ENCODE results near the gene GTF2H2C. TPM values are rescaled to one million over a fixed set of nuclear protein-coding genes. Genes with fewer than 3 reads are reported as not detected.
"Not testable (repeated sequence)": the region's sequence is repeated elsewhere in the genome, so short reads cannot be mapped to it uniquely, and the experiment has no call there.

Gene GTF2H2C
- total RNA-seq, 1 experiment from 2014 or later = 61.0 TPM

GRCh38 chr5:69531406-69531801 is 28.6 kb upstream of the GTF2H2C start:
- no peaks in the 10 kb centered on the region for H4K20me1 ChIP-seq (ENCODE audit: control insufficient read depth, insufficient read depth, insufficient read length)
- no peak overlapping the region for H4K5ac ChIP-seq (ENCODE audit: insufficient read length, low read depth, low read length)
- H3K14ac ChIP-seq (ENCODE audit: insufficient read depth, low read length) = no peak overlapping the region
- no peak overlapping the region for H3T11ph ChIP-seq (ENCODE audit: low read length)
- peaks cover 3% of the 10 kb centered on the region; the same call in 1 of the 2 replicates for H3K4me1 ChIP-seq (ENCODE audit: insufficient read depth, low read length)
- no peak overlapping the region for H2AK5ac ChIP-seq (ENCODE audit: insufficient read length, low read length)
- H4K8ac ChIP-seq (replicated peaks; ENCODE audit: insufficient read length, low read depth, low read length) = no peak overlapping the region
- no peak for DNase-seq
- H2BK5ac ChIP-seq (ENCODE audit: insufficient read length, low read length) = no peak overlapping the region
- H3K27me3 Mint-ChIP-seq (ENCODE audit: low read depth) = no peaks in the 10 kb centered on the region
- H3K27me3 ChIP-seq (ENCODE audit: insufficient read depth, low read length) = no peaks in the 10 kb centered on the region
- H3K79me1 ChIP-seq (ENCODE audit: insufficient read depth, low read depth, low read length, poor library complexity, severe bottlenecking) = no peaks in the 10 kb centered on the region
- H3K79me2 ChIP-seq (ENCODE audit: insufficient read depth, low read length) = no peaks in the 10 kb centered on the region
- no peak overlapping the region for H2AFZ ChIP-seq (ENCODE audit: low read length)
- no peaks in the 10 kb centered on the region for H3K9me3 ChIP-seq (ENCODE audit: control insufficient read depth, low read depth, low read length)
- H3K27ac ChIP-seq (ENCODE audit: insufficient read length, low read depth, low read length) = no peak overlapping the region
- H3K56ac ChIP-seq (ENCODE audit: insufficient read length, low read depth, low read length) = no peak overlapping the region
- no peak overlapping the region for H3K4me3 Mint-ChIP-seq
- H3K23me2 ChIP-seq (ENCODE audit: insufficient read length, low read depth, low read length, poor library complexity, severe bottlenecking) = no peaks in the 10 kb centered on the region
- peak overlapping the region; percentile 21 to 51 (median 22); a peak in 4 of 7 replicates for H3K27ac Mint-ChIP-seq
- no peak overlapping the region for H2BK12ac ChIP-seq (ENCODE audit: insufficient read length, low read depth, low read length)
- peaks cover 29 to 30% of the 10 kb centered on the region in 2 experiments for H3K4me1 Mint-ChIP-seq
- H2BK20ac ChIP-seq (ENCODE audit: low read depth, low read length, poor library complexity, severe bottlenecking) = no peak overlapping the region
- whole genome bisulfite sequencing (ENCODE audit: extremely low coverage, insufficient read length, low lambda C conversion rate) = no CpG with 5 or more reads among the region's 3 CpGs
- H3K9ac ChIP-seq (ENCODE audit: extremely low read depth, insufficient read length, low read length) = no peak overlapping the region
- no peak overlapping the region for H3K4ac ChIP-seq (ENCODE audit: low read depth, low read length)
- H3K18ac ChIP-seq (ENCODE audit: insufficient read length, low read depth, low read length) = no peak overlapping the region
- no peak overlapping the region for H2BK15ac ChIP-seq (ENCODE audit: low read depth, low read length)
- no peaks in the 10 kb centered on the region for H3K9me3 Mint-ChIP-seq
- no peak overlapping the region for H3K23ac ChIP-seq (ENCODE audit: insufficient read length, low read depth, low read length)
- H2BK120ac ChIP-seq (ENCODE audit: low read depth, low read length, poor library complexity, severe bottlenecking) = no peak overlapping the region
- no peak overlapping the region for H4K91ac ChIP-seq (ENCODE audit: insufficient read length, low read depth, low read length)
- peaks cover 3 to 19% (median 7%) of the 10 kb centered on the region in 3 experiments; a peak in 6 of 7 replicates for H3K36me3 Mint-ChIP-seq (ENCODE audit: insufficient read depth in 1 of 3, low read depth in 3 of 3)
- no peak for TF ChIP-seq CTCF (conservative IDR thresholded peaks at IDR 0.05)
- no peak overlapping the region for H3K4me2 ChIP-seq (ENCODE audit: insufficient read depth, insufficient read length, low read length)

- H2BK20ac ChIP-seq (ENCODE audit: low read depth, low read length, poor library complexity, severe bottlenecking); H3K27ac ChIP-seq (ENCODE audit: insufficient read length, low read depth, low read length); H2BK15ac ChIP-seq (ENCODE audit: low read depth, low read length); H4K20me1 ChIP-seq (ENCODE audit: control insufficient read depth, insufficient read depth, insufficient read length); H3K4me1 ChIP-seq (ENCODE audit: insufficient read depth, low read length); H3K27me3 ChIP-seq (ENCODE audit: insufficient read depth, low read length); H3K4ac ChIP-seq (ENCODE audit: low read depth, low read length); H3K27ac Mint-ChIP-seq; H3K79me2 ChIP-seq (ENCODE audit: insufficient read depth, low read length); H2AFZ ChIP-seq (ENCODE audit: low read length); DNase-seq; H3K9ac ChIP-seq (ENCODE audit: extremely low read depth, insufficient read length, low read length); H3K14ac ChIP-seq (ENCODE audit: insufficient read depth, low read length); H2AK5ac ChIP-seq (ENCODE audit: insufficient read length, low read length); H2BK5ac ChIP-seq (ENCODE audit: insufficient read length, low read length); H2BK120ac ChIP-seq (ENCODE audit: low read depth, low read length, poor library complexity, severe bottlenecking); H3K9me3 ChIP-seq (ENCODE audit: control insufficient read depth, low read depth, low read length); H3K4me3 Mint-ChIP-seq; H3T11ph ChIP-seq (ENCODE audit: low read length); H4K8ac ChIP-seq (replicated peaks; ENCODE audit: insufficient read length, low read depth, low read length); H3K23me2 ChIP-seq (ENCODE audit: insufficient read length, low read depth, low read length, poor library complexity, severe bottlenecking); H3K4me1 Mint-ChIP-seq; H3K79me1 ChIP-seq (ENCODE audit: insufficient read depth, low read depth, low read length, poor library complexity, severe bottlenecking); H4K91ac ChIP-seq (ENCODE audit: insufficient read length, low read depth, low read length); H3K27me3 Mint-ChIP-seq (ENCODE audit: low read depth); H2BK12ac ChIP-seq (ENCODE audit: insufficient read length, low read depth, low read length); H3K4me2 ChIP-seq (ENCODE audit: insufficient read depth, insufficient read length, low read length); H3K23ac ChIP-seq (ENCODE audit: insufficient read length, low read depth, low read length); H3K36me3 Mint-ChIP-seq (ENCODE audit: insufficient read depth in 1 of 3, low read depth in 3 of 3); H3K9me3 Mint-ChIP-seq; H3K18ac ChIP-seq (ENCODE audit: insufficient read length, low read depth, low read length); H4K5ac ChIP-seq (ENCODE audit: insufficient read length, low read depth, low read length); H3K56ac ChIP-seq (ENCODE audit: insufficient read length, low read depth, low read length): not testable (repeated sequence)
- no CpG with 5 or more reads among the region's 3 CpGs for whole genome bisulfite sequencing (ENCODE audit: extremely low coverage, insufficient read length, low lambda C conversion rate)
Measured at GRCh38 chr5:69537911-69538310, 22.1 kb upstream of the GTF2H2C start.
